GM21528 (cell line): ENCODE data around the gene HYAL2.
"Not testable (repeated sequence)": the region's sequence is repeated elsewhere in the genome, so short reads cannot be mapped to it uniquely, and the experiment has no call there.

Experiments used
- ATAC-seq: cut with Tn5 transposase; IDR thresholded peaks from one replicate; pipeline ENCODE4 v1.9.1; 2021; ENCODE audit warnings: mild to moderate bottlenecking, moderate library complexity; ENCODE audit not compliant: unreplicated experiment, low FRiP score

The HYAL2 gene

DNA sequence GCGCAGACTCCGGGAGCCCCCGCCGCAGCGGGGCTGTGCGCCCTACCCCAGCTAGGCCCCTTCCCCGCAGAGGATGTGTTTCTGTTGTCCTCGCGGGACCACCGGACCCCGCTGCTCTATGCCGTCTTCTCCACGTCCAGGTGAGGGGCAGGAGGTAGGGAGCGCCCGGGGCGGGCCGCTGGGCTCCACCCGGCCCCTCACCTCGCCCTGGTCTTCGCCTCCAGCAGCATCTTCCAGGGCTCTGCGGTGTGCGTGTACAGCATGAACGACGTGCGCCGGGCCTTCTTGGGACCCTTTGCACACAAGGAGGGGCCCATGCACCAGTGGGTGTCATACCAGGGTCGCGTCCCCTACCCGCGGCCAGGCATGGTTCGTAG is 48.9 kb downstream of the HYAL2 start:
- ATAC-seq = no peak

DNA sequence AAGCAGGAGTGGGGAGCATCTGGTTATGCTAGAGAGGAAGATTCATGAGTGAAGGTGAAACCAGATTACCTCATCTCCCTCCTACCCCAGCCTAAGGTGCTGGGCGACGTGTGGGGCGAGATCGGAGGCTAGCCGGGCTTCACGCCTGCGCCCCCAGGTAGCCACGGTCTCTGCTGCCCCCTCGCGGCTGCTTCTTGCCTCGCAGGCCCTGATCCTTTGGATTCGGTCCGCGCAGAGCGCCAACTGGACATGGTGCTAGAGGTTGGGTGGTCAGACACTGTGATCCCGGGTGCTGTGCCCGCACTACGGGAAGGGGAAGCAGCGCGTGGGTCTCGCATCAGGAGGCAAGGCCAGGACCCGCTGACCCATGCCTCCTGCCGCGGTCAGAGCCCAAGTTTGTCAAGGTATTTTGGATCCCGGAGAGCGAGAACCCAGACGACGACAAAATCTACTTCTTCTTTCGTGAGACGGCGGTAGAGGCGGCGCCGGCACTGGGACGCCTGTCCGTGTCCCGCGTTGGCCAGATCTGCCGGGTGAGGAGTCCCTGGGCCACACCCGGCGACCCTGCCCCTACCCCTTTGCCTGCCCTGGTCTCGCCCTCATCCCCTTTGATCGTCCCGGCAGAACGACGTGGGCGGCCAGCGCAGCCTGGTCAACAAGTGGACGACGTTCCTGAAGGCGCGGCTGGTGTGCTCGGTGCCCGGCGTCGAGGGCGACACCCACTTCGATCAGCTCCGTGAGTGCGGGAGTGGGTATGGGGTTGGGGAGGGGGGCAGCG is 49.4 kb downstream of the HYAL2 start:
- ATAC-seq = peak; percentile 60

DNA sequence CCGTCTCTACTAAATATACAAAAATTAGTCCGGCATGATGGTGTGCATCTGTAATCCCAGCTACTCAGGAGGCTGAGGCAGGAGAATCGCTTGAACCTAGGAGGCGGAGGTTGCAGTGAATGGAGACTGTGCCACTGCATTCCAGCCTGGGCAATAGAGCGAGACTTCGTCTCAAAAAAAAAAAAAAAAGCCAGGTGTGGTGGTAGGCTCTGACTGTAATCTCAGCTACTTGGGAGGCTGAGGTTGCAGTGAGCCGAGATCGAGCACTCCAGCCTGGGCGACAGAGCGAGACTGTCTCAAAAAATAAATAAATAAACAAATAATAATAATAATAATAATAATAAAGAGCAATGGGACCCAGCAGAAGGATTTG is 50.0 kb downstream of the HYAL2 start:
- ATAC-seq = not testable (repeated sequence)

GRCh38 chr3:50271314-50271936 is 51.1 kb downstream of the HYAL2 start:
- ATAC-seq = no peak

DNA sequence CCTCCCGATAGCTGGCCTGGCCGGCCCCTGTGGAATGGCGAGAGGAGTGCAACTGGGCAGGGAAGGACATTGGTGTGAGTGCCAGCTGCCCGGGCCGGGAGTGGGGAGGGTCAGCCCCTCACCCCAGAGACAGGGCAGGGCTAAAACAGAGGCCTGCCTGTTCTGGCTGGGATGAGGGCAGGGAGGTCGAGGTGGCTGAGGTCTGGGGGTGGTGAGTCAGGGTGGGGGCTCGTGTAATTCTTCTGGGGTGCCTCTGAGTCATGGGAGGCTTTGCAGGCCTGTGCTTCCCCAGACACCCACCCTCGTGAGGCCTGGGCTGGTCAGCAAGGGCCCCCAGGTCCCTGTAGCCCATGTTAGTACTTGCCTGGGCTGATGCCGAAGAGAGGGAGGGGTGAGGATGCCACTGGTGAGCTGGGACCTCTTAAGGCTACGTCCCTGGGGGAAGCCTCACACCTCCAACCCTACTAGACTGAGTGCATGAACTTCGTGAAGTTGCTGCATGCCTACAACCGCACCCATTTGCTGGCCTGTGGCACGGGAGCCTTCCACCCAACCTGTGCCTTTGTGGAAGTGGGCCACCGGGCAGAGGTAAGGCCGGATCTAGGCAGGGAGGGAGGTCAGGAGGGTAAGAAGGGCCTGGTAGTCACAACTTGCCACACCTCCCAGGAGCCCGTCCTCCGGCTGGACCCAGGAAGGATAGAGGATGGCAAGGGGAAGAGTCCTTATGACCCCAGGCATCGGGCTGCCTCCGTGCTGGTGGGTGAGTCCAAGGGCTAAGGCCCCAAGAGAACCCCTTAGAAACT is 51.9 kb downstream of the HYAL2 start:
- no peak for ATAC-seq

DNA sequence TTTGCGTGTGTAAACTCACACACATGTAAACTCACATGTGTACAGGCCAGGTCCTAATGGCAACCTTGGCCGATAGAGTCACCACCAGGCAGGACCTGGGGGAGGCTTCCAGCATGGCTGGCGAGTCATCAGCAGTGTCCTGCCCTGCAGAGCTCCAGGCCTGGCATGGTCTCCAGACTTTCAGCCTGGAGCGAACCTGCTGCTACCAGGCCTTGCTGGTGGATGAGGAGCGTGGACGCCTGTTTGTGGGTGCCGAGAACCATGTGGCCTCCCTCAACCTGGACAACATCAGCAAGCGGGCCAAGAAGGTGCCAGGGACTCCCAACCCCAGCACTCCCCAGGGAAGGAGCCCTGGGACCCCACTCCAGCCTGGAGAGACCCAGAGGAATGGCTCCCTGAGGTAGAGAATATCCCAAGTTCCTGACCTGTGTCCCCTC is 52.5 kb downstream of the HYAL2 start:
- ATAC-seq = no peak

DNA sequence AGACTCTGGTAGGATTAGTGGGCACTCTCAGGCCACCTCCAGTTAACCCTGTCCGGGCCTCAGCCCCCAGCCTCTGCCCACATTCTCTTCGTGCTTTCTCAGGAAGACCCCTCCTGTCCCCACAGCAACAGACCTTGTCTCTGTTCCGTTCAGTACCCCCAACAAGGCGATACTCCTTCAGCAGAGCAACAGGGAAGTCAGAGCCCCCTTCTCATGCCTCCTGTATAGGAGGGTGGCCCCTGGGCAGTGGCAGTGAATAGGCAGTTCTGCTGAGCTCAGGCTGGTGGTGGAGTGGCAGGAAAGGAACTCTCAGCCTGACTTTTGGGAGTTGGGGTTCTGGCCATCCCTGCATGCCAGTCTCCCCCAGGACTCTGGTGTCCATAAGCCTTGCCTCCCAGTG is 53.1 kb downstream of the HYAL2 start:
- no peak for ATAC-seq

- no peak for ATAC-seq
These were observed 53.7 kb downstream of the HYAL2 start, which contains the start of gene SEMA3B for GRCh38 chr3:50268703-50269451. SEMA3B (plus strand) TSS chr3:50269147; CDS start chr3:50269241, 94 bp downstream.

DNA sequence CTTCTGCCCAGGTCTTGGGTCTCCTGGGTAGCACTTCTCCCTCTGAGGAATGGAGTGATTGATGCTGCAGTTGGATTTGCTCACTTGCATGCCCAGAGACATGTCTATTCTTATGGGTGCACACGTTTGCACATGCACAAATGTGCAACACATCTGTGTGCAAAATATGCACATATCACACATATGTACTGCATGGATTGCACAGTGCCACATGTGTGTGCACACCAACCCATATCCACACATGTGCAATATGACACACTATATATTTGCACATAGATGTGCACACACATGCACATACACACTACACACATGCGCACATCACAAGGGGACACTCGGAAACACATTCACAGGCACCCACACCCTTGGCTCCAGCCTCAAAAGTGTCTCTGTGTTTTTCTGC is 54.3 kb downstream of the HYAL2 start:
- no peak for ATAC-seq
